GM19099 (cell line): ENCODE data around the gene RAET1G.

Experiments
- POLR2A ChIP-seq: IDR thresholded peaks from 3 replicates; pipeline ENCODE4 v1.6.1; 2011; ENCODE audit warnings: low read depth; ENCODE audit not compliant: insufficient read length; ENCODE audit errors: extremely low read depth

The RAET1G gene

DNA sequence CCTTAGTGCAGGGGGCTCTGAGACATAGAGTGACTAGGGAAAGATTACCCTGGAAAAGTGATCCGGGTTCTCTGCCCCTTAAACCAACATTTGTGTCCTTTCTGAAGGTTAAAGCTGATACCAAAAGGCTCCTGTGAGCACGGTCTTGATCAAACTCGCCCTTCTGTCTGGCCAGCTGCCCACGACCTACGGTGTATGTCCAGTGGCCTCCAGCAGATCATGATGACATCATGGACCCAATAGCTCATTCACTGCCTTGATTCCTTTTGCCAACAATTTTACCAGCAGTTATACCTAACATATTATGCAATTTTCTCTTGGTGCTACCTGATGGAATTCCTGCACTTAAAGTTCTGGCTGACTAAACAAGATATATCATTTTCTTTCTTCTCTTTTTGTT is 25.7 kb upstream of the RAET1G start:
- TF ChIP-seq POLR2A: no peak

- TF ChIP-seq POLR2A: no peak
Measured at GRCh38 chr6:149948011-149948410, 25.1 kb upstream of the RAET1G start.

DNA sequence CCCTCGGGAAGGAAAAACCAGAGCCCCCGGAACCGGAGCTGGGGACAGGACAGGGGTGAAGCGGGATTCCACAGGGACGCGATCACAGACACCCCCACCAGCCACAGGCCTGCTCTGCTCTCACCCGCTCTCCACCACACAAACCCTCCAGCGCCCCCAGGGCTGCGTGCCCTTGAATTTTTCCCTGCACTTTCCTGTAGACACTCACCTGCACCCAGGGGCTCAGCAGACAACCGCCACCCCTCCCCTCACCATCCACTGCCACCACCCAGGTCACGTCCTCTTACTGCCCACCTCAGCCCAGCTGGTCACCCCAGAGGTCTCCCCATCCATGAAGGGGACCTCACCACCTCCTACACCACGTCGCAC is 19.5 kb upstream of the RAET1G start:
- TF ChIP-seq POLR2A: no peak

DNA sequence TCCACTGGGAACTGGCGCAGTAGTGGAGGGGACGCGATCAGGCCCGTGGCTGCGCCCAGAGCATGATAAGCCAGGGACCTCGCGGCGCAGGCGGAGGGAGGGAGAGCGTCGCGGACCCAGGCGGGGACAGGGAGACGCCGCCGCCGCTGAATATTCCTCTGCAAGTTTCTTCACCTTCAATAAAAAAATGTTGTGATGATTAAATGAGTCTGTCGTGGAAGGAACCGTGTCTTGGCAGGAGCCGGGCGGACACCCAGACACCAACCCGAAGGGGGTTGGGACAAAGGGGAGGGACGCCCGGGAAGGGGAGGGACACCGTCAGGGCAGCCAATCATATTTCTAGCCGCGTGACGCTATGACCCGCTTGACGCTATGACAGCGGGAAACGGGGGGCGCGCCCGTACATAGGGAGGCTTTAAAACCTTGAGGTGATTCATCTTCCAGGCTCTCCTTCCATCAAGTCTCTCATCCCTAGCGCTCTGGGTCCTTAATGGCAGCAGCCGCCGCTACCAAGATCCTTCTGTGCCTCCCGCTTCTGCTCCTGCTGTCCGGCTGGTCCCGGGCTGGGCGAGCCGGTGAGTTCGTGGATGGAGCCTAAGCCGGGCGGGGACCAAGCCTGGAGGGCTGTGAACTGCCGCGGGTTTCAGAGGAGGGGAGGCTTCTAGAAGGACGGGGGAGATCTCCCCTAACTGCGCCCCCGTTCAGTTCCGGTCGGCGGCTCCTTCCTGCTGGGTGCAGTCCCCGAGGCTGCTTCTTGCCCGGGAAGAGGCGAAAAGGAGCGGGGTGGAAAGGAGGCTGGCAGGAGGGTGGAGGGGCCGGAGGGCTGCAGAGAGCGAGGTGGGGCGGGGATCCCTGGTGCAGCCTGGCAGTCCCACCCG is 18.9 kb upstream of the RAET1G start, which contains the start of gene ULBP2:
ULBP2 (plus strand) TSS at position 432 of the 878 bp plus-strand sequence; CDS start at position 491, 59 bp downstream.
- no peak for TF ChIP-seq POLR2A

- no peak for TF ChIP-seq POLR2A
Measured at GRCh38 chr6:149940672-149940982, 17.7 kb upstream of the RAET1G start.

GRCh38 chr6:149939909-149940671 is 17.2 kb upstream of the RAET1G start:
- TF ChIP-seq POLR2A: no peak

DNA sequence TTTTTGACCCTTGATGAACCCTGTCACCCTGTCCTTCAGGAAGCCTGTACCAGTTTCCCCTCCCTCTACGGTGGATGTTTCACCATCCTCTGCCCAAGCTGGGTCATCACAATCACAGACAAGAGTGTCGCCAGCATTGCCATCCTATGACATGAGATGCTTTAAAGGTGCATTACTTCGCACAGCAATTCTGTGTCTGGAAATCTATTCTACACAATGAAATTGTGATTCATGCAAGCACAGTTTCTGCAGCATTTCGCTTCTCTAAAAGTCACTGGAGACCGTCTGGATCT is 16.4 kb upstream of the RAET1G start:
- TF ChIP-seq POLR2A: no peak

DNA sequence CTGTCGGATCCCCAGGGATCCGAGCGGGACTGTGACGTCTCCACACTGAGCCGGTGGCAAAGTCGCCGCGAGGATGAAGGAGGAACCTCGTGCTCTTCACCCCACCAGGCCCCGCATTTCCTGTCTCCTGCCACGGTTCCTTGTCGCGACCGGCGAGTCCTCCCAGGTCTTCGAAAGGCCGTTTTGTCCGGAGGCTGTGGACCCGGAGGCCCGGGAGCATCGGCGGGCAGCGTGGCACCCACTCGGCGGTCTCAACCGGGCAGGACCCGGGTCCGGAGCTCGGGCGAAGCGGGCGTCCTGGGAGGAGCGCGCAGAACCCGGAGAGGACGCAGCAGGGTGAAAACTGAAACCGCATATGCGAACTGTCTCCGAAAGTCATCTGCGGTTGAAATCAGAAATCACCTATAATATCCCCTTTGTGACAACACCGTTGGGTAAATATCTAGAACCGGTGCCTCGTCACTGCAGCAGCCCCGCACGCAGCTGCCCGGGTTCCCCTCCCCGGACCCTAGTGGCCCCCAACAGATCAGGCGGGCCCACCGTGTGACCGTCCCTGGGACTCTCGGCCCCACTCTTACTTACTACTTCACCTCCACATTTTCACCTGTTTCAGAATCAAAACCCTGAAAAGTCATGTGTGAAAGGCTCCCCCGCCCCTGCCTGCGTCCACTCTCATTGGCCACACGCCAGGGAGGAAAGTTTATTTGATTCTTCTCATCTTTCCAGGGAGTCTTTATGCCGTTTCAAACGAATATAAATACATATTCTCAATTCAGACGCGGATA is 15.8 kb upstream of the RAET1G start:
- no peak for TF ChIP-seq POLR2A

DNA sequence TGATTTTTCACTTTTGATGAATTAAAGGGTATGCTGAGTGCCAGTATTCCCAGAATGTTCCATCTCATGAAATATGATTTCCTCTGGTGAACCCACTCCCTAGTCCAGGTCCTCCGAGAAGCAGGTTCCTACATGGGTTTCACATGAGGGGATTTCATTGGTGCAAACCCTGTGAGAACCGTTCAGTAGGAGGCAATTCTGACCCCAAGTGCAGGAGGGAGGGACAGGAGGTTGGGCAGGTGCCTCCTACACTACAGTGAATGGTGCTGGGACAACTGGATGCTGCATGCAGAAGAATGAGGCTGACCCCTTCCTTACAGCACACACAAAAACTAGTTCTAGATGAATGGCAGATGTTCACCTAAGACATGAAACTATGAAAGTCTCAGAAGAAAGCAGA is 13.8 kb upstream of the RAET1G start:
- no peak for TF ChIP-seq POLR2A

- TF ChIP-seq POLR2A: no peak
Measured at GRCh38 chr6:149935668-149936067, 12.7 kb upstream of the RAET1G start.

- TF ChIP-seq POLR2A: no peak
Measured at GRCh38 chr6:149935246-149935645, 12.3 kb upstream of the RAET1G start.

- no peak for TF ChIP-seq POLR2A
Measured at GRCh38 chr6:149934249-149935156, 11.6 kb upstream of the RAET1G start.

- TF ChIP-seq POLR2A: no peak
Measured at GRCh38 chr6:149933461-149933860, 10.5 kb upstream of the RAET1G start.

- TF ChIP-seq POLR2A: no peak
Measured at GRCh38 chr6:149933036-149933435, 10.1 kb upstream of the RAET1G start.

GRCh38 chr6:149931501-149931900 is 8.6 kb upstream of the RAET1G start:
- no peak for TF ChIP-seq POLR2A
